Testis (tissue), 3 donors: Measurements from ENCODE around the gene SMAGP. TPM values are rescaled to one million over a fixed set of nuclear protein-coding genes. Genes with fewer than 3 reads are reported as not detected.

ENCODE experiments used
- DNase-seq: peaks from one replicate; pipeline ENCODE4 v3.0.0-alpha.2; 2019
- H3K27ac ChIP-seq, 2 donors: fragments of 200-600 bp; sonication (generic); one replicate each; pipeline ENCODE4 v1.5.1; 2019
- H3K27me3 ChIP-seq: fragments of 200-600 bp; sonication (generic); one replicate; pipeline ENCODE4 v1.5.1; 2019
- H3K36me3 ChIP-seq: fragments of 200-600 bp; sonication (generic); one replicate; pipeline ENCODE4 v1.5.1; 2017; ENCODE audit warnings: low read depth; ENCODE audit errors: missing control alignments
- H3K4me1 ChIP-seq: fragments of 200-600 bp; sonication (generic); one replicate; pipeline ENCODE4 v1.5.1; 2019
- H3K4me3 ChIP-seq, 2 donors: fragments of 200-600 bp; sonication (generic); one replicate each; pipeline ENCODE4 v1.5.1; 2017 to 2019
- H3K9me3 ChIP-seq: fragments of 200-600 bp; sonication (generic); one replicate; pipeline ENCODE4 v1.5.1; 2017
- POLR2A ChIP-seq: fragments of 450-650 bp; IDR thresholded peaks from one replicate; pipeline ENCODE4 v1.6.1; 2017; ENCODE audit warnings: antibody characterized with exemption, mild to moderate bottlenecking, moderate library complexity
- WGBS, 2 donors: methylation state at CpG; one replicate each; pipeline ENCODE4 v1.1.5; 2018; 5-methylcytosine and 5-hydroxymethylcytosine counted together
- intact Hi-C: fragments of 100-400 bp; cut with DNase I; formaldehyde crosslinking; loops from one replicate; pipeline ENCODE4 v1.15.1; 2023; ENCODE audit warnings: low total_unique reads
- polyA plus RNA-seq: library from polyadenylated mRNA; stranded (reverse); fragments of 350-450 nt; fragmentation: Illumina TruSeq; extraction: RNeasy Lipid Tissue Mini Kit (QIAGEN cat#74804); gene quantifications from one replicate; pipeline ENCODE4 v1.2.3, GENCODE V29; 2014; ENCODE audit warnings: low read depth, low replicate concordance; ENCODE audit not compliant: insufficient read depth
- total RNA-seq, 2 donors: library from RNA; depleted of rRNA; stranded (reverse); fragments of >200 nt; gene quantifications; one replicate each; pipeline ENCODE4 v1.2.3, GENCODE V29; 2016
- TF ChIP-seq, protein P1 (sequence below), 3 experiments: fragments of 450-650 bp in 2 of 3; fragments of 200-600 bp in 1 of 3; sonication (generic) in 1 of 3; IDR thresholded peaks; one replicate each; pipeline ENCODE4 v1.5.1; 2016 to 2019; ENCODE audit warnings: antibody characterized with exemption in 3 of 3, mild to moderate bottlenecking in 2 of 3, moderate library complexity in 1 of 3

SMAGP gene
- total and polyA plus RNA-seq, 3 donors from 2014 or later: 12.2 to 16.0 (median 13.5) TPM

DNA sequence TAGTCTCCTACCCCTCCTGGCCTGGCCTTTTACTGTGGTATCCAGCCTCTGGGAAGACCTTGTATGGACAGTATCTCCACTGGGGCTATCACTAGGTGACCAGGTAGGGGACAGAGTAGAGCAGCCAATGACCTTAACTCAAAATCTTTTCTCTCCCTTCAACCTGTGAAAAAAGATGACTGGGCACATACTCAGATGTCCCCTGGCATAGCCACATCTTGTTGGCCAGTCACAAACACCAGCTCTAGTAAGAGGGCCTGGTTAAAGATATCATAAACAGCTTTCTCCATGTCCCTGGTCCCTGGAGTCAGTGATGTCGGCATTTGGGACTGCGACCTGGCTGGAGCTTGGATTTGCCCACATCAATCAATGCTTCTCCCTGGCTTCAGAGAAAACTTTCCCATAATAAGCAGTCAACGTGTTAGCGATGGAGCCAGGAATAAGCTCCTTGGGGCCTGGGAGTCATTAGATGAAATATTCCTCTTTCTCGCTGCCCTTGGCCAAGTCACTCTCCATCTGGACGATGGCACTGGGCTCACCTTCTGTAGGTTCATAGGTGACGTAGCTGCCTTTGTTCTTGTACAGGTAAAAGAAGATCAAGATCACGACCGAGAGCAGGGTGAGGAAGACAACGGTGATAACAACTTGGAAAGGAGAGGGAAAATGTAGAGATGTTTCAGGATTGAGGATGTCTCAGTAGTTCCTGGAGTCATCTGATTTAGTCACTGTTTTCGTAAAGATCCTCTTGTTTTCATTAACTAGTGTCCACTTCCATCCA, 24.6 kb downstream of the SMAGP start:
- H3K27ac ChIP-seq: no peak overlapping the region
- H3K4me1 ChIP-seq: peaks cover 5% of the 10 kb centered on the region
- H3K36me3 ChIP-seq: no peaks in the 10 kb centered on the region
- no peak overlapping the region for H3K4me3 ChIP-seq
- TF ChIP-seq POLR2A: no peak
- TF ChIP-seq, protein P1, sequence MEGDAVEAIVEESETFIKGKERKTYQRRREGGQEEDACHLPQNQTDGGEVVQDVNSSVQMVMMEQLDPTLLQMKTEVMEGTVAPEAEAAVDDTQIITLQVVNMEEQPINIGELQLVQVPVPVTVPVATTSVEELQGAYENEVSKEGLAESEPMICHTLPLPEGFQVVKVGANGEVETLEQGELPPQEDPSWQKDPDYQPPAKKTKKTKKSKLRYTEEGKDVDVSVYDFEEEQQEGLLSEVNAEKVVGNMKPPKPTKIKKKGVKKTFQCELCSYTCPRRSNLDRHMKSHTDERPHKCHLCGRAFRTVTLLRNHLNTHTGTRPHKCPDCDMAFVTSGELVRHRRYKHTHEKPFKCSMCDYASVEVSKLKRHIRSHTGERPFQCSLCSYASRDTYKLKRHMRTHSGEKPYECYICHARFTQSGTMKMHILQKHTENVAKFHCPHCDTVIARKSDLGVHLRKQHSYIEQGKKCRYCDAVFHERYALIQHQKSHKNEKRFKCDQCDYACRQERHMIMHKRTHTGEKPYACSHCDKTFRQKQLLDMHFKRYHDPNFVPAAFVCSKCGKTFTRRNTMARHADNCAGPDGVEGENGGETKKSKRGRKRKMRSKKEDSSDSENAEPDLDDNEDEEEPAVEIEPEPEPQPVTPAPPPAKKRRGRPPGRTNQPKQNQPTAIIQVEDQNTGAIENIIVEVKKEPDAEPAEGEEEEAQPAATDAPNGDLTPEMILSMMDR (IDR thresholded peaks at IDR 0.05): no peak
- WGBS, 2 donors: 92 to 93% methylated on average over 11 of the region's 11 CpGs
- H3K9me3 ChIP-seq: no peaks in the 10 kb centered on the region
- no peaks in the 10 kb centered on the region for H3K27me3 ChIP-seq
- no peak for DNase-seq
- intact Hi-C loops: no loop called here

DNA sequence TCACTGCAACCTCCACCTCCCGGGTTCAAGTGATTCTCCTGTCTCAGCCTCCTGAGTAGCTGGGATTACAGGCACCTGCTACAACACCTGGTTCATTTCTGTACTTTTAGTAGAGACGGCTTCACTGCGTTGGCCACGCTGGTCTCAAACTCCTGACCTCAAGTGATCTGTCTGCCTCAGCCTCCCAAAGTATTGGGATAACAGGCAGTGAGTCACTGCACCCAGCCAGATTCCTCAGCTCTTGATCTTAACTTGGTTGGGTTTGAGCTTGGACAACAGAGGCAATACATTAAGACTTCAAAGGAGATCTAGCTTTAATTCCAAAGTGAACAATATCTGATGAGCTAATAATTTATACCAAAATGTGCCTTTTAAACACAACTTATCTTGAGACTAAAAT, 25.9 kb downstream of the SMAGP start:
- DNase-seq: no peak
- peaks cover 13% of the 10 kb centered on the region for H3K4me1 ChIP-seq
- no peaks in the 10 kb centered on the region for H3K36me3 ChIP-seq
- no peaks in the 10 kb centered on the region for H3K27me3 ChIP-seq
- no peak overlapping the region for H3K4me3 ChIP-seq
- intact Hi-C loops: no loop called here
- 93% methylated on average over 4 of the region's 4 CpGs for WGBS, 2 donors
- TF ChIP-seq, protein P1 (IDR thresholded peaks at IDR 0.05): no peak
- TF ChIP-seq POLR2A: no peak
- H3K27ac ChIP-seq: no peak overlapping the region
- H3K9me3 ChIP-seq: no peaks in the 10 kb centered on the region

DNA sequence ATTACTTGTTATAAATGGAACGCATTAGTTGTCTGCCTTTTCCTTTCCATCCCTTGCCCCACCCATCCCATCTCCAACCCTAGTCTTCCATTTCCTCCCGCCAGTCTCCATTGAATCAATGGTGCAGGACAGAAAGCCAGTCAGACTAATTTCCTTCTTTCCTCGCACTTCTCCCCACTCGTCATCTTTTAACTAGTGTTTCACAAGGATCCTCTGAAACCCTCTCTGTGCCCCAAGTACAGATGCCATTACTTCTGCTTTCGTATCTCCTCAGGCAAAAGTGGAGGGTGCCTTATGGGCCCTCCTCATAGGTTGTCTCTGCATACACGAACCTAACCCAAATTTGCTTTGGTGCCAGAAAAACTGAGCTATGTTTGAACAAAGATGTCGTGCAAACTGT, 27.3 kb downstream of the SMAGP start:
- DNase-seq: no peak
- WGBS, 2 donors: 73 to 84% methylated on average over 7 of the region's 7 CpGs
- Histone ChIP-seq H3K36me3 (no peaks in the 10 kb centered on the region), H3K4me1 (peaks cover 13% of the 10 kb centered on the region), H3K9me3 (no peaks in the 10 kb centered on the region), H3K27me3 (no peaks in the 10 kb centered on the region), H3K27ac (no peak overlapping the region), H3K4me3 (no peak overlapping the region)
- no peak for TF ChIP-seq POLR2A
- TF ChIP-seq, protein P1 (IDR thresholded peaks at IDR 0.05): no peak
- intact Hi-C loops: no loop called here

DNA sequence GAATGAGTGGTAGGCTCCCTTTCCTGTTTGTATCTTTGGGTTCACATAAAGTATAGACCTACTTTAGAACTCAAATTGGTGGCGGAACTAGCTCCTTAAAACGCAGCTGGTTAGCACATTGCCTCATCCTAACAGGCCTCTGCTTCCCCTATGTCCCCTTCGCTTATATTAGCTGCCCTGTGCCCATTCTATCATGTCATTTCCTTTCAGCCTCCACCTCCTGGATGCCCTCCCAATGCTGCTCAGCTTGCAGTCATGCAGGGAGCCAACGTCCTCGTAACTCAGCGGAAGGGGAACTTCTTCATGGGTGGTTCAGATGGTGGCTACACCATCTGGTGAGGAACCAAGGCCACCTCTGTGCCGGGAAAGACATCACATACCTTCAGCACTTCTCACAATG, 28.1 kb downstream of the SMAGP start:
- H3K4me1 ChIP-seq: peaks cover 10% of the 10 kb centered on the region
- TF ChIP-seq, protein P1 (IDR thresholded peaks at IDR 0.05): no peak
- TF ChIP-seq POLR2A: no peak
- no peak overlapping the region for H3K4me3 ChIP-seq
- H3K9me3 ChIP-seq: no peaks in the 10 kb centered on the region
- 75 to 84% methylated on average over 7 of the region's 7 CpGs for WGBS, 2 donors
- intact Hi-C loops: no loop called here
- no peak for DNase-seq
- no peaks in the 10 kb centered on the region for H3K36me3 ChIP-seq
- no peaks in the 10 kb centered on the region for H3K27me3 ChIP-seq
- H3K27ac ChIP-seq: no peak overlapping the region

DNA sequence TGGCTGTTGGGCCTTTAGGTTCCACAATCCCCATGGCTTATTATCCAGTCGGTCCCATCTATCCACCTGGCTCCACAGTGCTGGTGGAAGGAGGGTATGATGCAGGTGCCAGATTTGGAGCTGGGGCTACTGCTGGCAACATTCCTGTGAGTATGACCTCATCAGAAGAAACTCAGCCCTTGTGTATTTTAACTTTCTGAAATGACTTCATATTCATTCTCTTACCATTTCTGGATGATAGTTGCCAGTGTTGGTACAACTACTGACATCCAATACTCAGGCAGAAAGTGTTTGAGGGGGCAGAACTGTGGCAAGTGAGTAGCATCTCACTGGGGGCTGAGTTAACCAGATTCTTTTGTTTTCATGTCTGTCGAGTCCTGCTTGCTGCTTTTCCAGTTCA, 29.2 kb downstream of the SMAGP start:
- intact Hi-C loops: no loop called here
- Histone ChIP-seq H3K4me1 (peaks cover 8% of the 10 kb centered on the region), H3K27ac (no peak overlapping the region), H3K4me3 (no peak overlapping the region), H3K9me3 (no peaks in the 10 kb centered on the region), H3K27me3 (no peaks in the 10 kb centered on the region), H3K36me3 (no peaks in the 10 kb centered on the region)
- no peak for TF ChIP-seq POLR2A
- TF ChIP-seq, protein P1 (IDR thresholded peaks at IDR 0.05): no peak
- WGBS, 2 donors: 70 to 74% methylated on average over 2 of the region's 2 CpGs
- no peak for DNase-seq
